Esophagus squamous epithelium (tissue), 4 donors: ENCODE results near the gene CD68.
A peak's percentile ranks its signal among the peaks of the same experiment; 100 is the strongest.

ENCODE experiments used
- POLR2A ChIP-seq, 4 donors: fragments of 450-650 bp; IDR thresholded peaks; one replicate each; pipeline ENCODE4 v1.6.1; 2017; ENCODE audit warnings: antibody characterized with exemption in 4 of 4, mild to moderate bottlenecking in 4 of 4, moderate library complexity in 3 of 4
- TF ChIP-seq, protein P1 (sequence below), 6 experiments: fragments of 450-650 bp in 4 of 6; fragments of 200-600 bp in 2 of 6; sonication (generic) in 2 of 6; IDR thresholded peaks; one replicate each; pipeline ENCODE4 v1.5.1; 2016 to 2019; ENCODE audit warnings: antibody characterized with exemption in 6 of 6, mild to moderate bottlenecking in 4 of 6, moderate library complexity in 4 of 6

DNA sequence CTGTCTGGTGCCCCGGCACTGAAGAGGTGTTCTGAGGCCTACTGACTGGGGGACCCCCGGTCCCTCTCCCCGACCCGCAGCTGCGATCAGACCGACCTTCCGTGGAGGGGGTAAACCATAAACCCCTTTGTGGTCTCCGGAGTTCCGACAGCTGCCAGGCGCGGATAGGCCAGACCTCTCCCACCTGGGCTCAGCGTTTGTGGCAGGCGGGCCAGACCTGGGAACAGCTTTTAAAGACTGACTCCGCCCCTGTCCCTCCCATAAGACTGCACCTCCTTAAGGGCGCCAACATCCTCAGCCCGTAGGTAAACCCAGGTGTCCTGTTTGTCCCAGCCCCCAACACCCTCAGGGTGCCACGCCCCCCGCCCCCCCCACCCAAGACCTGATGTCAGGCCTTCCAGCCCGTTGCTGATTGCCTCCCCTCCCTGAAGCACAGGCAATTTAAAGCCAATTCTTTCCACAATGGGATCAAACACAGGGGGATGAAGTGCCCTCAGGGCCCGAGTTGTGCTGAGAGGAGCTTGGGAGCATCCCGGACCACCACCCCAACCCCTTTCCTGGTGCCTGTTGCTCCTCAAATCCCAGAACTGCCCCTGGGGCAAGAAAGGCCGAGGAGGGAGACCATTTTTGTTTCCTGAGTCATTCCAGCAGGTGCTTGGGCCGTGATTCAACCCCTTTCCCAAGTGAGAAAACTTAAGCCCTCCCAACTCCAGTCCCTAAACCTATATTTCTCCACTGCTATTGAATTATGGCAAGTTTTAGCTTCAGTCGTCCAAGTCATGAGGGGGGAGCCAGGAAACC lies 10.7 kb downstream of the CD68 start, which contains the start of gene SOX15:
- TF ChIP-seq, protein P1, sequence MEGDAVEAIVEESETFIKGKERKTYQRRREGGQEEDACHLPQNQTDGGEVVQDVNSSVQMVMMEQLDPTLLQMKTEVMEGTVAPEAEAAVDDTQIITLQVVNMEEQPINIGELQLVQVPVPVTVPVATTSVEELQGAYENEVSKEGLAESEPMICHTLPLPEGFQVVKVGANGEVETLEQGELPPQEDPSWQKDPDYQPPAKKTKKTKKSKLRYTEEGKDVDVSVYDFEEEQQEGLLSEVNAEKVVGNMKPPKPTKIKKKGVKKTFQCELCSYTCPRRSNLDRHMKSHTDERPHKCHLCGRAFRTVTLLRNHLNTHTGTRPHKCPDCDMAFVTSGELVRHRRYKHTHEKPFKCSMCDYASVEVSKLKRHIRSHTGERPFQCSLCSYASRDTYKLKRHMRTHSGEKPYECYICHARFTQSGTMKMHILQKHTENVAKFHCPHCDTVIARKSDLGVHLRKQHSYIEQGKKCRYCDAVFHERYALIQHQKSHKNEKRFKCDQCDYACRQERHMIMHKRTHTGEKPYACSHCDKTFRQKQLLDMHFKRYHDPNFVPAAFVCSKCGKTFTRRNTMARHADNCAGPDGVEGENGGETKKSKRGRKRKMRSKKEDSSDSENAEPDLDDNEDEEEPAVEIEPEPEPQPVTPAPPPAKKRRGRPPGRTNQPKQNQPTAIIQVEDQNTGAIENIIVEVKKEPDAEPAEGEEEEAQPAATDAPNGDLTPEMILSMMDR (IDR thresholded peaks at IDR 0.05): no peak
- TF ChIP-seq POLR2A (IDR thresholded peaks at IDR 0.05): peak in 2 of 4 donors; percentile 50 to 74
